GM18505 (cell line): ENCODE results near the gene TMEM191C.

Experiments used
- ATAC-seq: cut with Tn5 transposase; IDR thresholded peaks from one replicate; pipeline ENCODE4 v1.9.1; 2021; ENCODE audit not compliant: unreplicated experiment
- POLR2A ChIP-seq: IDR thresholded peaks from 4 replicates; pipeline ENCODE4 v1.6.1; 2011; ENCODE audit warnings: borderline replicate concordance; ENCODE audit not compliant: insufficient read depth, insufficient read length; ENCODE audit errors: extremely low read depth

Gene TMEM191C

GRCh38 chr22:21443057-21443734 is 24.0 kb upstream of the TMEM191C start:
- no peak for TF ChIP-seq POLR2A
- no peak for ATAC-seq

DNA sequence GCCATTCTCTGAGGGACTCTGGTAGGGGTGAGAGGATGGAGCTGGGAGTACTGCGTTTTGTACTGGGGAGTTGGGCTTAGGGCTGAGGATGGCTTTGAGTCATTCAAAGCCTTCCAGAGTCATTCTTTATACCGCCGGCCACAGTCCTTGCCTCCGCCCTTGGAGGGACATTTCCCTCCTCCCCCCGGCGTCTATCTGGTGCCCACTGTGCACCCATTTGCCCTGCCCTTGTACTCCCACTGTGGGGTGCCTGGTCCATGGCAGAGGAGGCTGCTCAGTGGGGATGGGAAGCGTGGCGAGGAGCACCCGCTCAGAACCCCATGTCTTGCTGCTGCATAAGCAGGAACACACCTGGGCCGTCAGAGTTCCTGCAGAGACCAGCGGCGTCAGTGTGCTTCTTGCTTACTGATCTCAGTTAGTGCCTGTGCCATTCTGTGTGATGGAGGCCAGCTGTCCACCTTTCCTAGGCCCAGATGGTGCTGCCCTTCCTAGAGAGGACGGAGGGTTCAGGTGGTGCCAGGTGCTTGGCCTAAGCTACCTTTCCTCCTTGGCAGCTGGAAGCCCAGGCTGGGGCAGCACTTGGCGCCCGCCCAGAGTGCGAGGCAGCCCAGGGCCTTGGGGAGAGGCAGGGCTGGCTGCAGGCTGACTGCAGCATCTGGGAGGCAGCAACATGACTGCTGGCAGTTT is 23.3 kb upstream of the TMEM191C start:
- ATAC-seq, result no peak
- TF ChIP-seq POLR2A, result no peak

DNA sequence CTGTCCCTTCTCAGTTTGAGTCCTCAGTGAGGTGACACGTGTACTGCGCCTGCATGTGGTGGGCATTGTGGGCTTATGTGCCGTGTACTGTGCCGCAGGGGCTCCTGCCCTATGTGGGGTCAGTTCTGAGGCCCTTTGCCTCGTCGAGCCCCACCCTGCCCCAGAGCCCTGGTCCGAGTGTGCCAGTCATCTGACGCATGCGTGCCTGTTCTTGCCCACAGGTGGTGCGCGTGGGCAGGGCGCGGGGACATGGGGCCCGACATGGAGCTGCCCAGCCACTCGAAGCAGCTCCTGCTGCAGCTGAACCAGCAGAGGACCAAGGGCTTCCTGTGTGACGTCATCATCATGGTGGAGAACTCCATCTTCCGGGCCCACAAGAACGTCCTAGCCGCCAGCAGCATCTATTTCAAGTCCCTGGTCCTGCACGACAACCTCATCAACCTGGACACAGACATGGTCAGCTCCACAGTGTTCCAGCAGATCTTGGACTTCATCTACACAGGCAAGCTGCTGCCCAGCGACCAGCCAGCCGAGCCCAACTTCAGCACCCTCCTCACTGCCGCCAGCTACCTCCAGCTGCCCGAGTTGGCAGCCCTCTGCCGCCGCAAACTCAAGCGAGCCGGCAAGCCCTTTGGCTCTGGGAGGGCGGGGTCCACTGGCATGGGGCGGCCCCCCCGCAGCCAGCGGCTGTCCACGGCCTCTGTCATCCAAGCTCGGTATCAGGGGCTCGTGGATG is 22.3 kb upstream of the TMEM191C start:
- ATAC-seq, result no peak
- no peak for TF ChIP-seq POLR2A

DNA sequence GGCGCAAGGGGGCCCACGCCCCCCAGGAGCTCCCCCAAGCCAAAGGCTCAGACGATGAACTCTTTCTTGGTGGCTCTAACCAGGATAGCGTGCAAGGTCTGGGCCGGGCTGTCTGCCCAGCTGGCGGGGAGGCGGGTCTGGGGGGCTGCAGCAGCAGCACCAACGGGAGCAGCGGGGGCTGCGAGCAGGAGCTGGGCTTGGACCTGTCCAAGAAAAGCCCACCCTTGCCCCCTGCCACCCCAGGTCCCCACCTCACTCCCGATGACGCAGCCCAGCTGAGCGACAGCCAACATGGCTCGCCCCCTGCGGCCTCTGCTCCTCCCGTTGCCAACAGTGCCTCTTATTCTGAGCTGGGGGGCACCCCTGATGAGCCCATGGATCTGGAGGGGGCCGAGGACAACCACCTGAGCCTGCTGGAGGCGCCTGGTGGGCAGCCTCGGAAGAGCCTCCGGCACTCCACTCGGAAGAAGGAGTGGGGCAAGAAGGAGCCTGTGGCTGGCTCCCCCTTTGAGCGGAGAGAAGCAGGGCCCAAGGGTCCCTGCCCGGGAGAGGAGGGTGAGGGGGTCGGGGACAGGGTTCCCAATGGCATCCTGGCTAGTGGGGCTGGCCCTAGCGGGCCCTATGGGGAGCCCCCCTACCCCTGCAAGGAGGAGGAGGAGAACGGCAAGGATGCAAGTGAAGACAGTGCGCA is 21.6 kb upstream of the TMEM191C start:
- ATAC-seq, result no peak
- TF ChIP-seq POLR2A, result no peak

GRCh38 chr22:21446128-21446826 is 20.9 kb upstream of the TMEM191C start:
- TF ChIP-seq POLR2A, result no peak

DNA sequence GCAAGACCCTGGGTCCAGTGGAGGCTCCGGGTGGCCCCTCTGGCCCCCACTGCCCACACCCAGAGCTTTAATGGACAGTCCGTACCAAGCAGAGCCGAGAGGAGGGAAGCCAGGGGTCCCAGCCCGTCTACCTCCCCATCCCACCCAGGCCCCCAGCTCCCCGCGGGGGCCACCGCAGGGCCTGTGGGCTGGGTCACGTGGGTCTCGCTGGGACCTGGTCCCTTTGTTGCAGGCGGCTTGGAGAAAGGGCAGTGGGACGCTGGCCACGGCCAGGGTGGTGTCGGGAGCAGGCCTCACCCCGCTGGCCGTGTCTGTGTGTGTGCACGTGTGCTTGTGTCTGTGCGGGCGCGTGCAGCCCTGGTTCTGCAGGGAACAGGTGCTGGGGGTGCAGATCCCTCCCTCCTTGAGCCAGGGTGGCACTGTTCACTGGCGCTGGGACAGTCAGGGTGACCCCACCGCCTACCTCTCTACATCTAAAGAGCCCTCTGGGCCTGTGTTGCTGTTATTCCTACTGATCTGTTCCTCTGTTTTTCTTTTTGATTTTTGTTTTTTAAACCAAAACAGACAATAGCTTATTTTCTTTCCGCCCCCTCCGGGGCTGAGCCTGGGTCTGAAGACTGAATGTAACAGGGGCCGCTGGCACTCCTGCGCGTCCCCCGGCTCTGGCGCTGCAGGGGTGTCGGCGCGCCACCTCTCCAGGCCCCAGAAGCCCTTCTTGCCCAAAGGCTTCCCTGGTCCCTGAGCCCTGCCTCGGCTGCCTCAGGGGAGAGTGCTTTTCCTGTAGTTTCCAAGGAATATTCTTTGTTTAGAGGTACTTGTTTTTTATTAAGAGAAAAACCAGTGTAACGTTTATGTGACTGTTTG is 20.1 kb upstream of the TMEM191C start:
- TF ChIP-seq POLR2A, result no peak
- ATAC-seq, result no peak

More at GRCh38 chr22:21446128-21446826, 20.9 kb upstream of the TMEM191C start:
- no peak for ATAC-seq

- ATAC-seq, result no peak
- TF ChIP-seq POLR2A, result no peak
Observed at GRCh38 chr22:21447694-21448402, 19.3 kb upstream of the TMEM191C start.

DNA sequence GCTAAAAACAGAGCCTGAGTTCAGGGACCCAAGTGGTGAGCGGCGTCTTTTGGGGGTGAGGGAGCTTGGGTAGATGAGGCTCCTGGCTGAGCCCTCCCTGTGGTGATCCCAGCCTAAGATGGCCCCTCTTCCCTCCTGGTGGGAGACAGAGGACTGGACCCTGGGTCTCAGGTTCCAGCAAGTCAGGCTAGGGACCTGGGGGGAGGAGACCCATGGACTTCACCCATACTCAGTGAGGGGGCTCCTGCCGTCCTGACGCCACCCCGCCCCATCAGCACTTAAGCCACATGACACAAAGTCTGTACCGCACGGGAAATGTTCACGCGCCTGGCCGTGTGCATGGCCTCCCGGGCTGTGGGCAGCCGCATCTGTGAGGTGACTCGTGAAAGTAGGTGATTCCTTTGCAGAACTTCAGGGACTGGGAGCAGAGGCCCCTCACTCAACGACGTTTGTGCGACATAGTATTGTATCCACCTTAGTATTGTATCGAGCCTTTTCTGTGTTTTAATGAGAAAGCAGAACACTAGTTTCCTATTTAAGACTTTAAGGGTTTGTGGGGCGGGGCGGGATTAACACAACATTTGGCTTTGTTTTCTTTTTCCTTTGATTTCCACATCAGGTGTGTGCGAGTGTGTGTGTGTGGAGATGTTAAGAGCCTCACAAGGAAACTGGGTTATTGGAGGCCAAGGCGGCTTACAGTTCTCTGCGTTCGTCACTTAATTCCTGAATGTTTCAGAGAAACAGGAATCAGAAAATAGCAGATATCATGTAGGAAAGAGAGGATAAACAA is 18.4 kb upstream of the TMEM191C start:
- no peak for TF ChIP-seq POLR2A
- no peak for ATAC-seq

- TF ChIP-seq POLR2A, result no peak
- ATAC-seq, result no peak
Observed at GRCh38 chr22:21449531-21450319, 17.5 kb upstream of the TMEM191C start.

DNA sequence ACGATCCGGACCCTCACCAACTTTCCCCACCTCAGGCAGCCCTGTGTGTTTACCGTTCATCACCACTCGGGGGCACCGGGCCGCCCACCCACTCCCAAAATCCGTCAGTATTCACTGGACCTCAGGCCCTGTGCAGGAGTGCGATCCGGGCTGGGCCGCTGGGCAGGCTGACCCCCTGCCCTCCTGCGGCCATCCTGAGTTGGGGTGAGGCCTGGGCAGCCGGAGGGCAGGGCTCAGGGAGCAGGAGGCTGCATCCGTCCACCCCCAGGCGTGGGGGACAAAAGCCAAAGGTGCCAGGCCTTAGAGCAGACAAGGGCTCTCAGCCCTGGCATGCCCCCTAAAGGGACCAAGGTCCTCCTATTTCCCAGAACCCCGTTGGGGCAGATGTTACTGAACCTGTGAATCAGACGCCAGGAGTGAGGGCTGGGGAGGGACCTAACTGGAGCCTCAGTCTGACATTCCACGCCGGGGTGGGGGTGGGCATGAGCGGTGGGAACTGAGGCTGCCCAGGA is 16.8 kb upstream of the TMEM191C start:
- no peak for ATAC-seq

DNA sequence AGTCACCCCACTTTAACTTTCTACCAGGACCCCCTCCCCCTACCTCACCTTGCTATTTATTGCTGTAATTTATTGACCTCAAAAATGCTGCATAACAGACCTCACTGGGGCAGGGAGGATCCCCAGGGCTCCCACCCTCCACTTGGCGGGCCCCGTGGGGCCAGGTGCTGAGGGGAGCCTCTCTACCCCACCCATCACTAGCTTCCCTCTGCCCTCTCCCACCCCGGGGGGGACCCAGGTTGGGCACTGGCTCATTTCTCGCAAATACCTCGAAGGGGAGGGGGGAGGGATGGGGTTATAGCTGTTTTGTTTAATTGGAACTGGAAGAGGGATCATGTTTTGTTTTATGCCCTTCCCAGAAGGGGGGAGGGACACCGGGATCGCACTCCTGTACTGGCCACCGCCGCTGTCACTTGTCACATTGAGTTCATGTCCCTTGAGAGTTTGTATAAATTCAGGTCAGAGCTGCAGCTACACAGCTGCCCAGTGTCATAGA is 16.3 kb upstream of the TMEM191C start:
- ATAC-seq, result no peak
- no peak for TF ChIP-seq POLR2A

More for the DNA sequence above, 16.8 kb upstream of the TMEM191C start:
- TF ChIP-seq POLR2A, result no peak
